ENCODE data around the gene ACSS2.

DNA sequence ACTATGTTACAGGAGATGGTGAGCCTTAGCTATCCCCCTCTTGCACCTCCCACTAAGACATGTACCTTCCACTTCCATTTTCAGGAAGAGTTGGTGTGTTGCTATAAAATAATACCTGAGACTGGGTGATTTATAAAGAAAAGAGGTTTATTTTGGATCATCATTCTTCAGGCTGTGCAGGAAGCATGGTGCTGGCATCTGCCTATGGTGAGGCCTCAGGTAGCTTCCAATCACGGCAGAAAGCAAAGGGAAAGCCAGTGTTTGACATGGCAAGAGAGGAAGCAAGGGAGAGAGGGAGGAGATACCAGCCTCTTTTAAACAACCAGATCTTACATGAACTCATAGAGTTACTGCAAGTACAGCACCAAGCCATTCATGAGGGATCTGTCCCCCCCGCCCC, 47.0 kb downstream of the ACSS2 start:
- TF ChIP-seq ESRRA (IDR thresholded peaks at IDR 0.05; ENCODE audit: borderline replicate concordance, low read length) = no peak
- no peak for TF ChIP-seq RCOR1 (IDR thresholded peaks at IDR 0.05; ENCODE audit: low read depth, low read length)
